GM18505 (cell line): Measurements from ENCODE around the gene MAPK4.

Source experiments
- ATAC-seq: cut with Tn5 transposase; IDR thresholded peaks from one replicate; pipeline ENCODE4 v1.9.1; 2021; ENCODE audit not compliant: unreplicated experiment
- POLR2A ChIP-seq: IDR thresholded peaks from 4 replicates; pipeline ENCODE4 v1.6.1; 2011; ENCODE audit warnings: borderline replicate concordance; ENCODE audit not compliant: insufficient read depth, insufficient read length; ENCODE audit errors: extremely low read depth

MAPK4 gene

DNA sequence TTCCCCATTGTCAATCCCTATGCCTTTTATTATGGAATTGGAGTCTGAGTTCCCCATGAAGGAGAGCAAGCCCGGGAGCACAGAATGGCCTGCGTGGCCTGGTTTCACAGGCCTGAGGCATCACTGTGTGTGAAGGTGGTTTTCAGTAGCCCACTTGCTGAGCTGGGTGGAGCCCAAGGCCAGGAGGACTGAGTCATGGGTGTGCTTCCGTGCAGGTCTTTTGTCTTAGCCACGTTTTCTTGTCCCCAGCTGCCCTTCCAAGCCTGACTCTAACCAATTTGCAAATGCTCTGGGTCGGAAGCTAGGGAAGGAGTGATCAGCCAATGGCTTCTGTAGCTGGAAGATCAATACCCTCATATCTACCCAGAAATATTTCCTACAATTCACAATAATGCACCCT lies 119.2 kb downstream of the MAPK4 start:
- ATAC-seq = no peak
- TF ChIP-seq POLR2A = no peak

DNA sequence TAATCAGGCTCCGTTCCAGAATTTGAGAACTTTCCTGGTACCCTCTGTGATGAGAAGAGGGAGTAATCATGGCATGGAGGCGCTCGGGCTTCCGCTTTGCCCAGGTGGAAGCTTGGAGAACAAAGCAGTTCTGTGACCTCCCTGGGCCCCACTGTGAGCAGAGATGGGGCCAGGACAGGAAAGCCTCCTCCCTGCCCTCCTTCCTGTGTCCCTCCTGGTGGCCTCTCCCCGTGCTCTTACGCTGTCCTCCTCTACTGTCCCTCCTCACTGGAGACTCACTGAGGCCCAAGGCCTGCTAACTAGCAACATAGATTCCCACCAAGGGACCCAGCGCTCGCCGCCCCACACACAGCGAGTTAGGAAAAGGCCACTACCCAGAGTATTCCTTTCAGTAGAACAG lies 119.8 kb downstream of the MAPK4 start:
- no peak for ATAC-seq
- no peak for TF ChIP-seq POLR2A

DNA sequence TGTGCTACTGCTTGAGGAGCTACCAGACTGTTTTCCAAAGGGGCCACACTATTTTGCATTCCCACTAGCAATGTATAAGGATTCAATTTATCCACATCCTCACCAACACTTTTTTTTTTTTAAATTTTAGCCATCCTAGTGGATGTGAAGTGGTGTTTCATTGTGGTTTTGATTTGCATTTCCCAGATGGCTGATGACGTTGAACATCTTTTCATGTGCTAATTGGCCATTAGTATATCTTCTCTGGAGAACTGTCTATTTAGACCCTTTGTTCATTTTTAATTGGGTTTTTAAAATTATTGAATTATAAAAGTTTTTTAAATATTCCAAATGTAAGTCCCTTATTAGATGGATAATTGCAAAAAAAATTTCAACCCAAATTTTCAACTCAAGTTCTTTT lies 121.1 kb downstream of the MAPK4 start:
- ATAC-seq = no peak
- TF ChIP-seq POLR2A = no peak

DNA sequence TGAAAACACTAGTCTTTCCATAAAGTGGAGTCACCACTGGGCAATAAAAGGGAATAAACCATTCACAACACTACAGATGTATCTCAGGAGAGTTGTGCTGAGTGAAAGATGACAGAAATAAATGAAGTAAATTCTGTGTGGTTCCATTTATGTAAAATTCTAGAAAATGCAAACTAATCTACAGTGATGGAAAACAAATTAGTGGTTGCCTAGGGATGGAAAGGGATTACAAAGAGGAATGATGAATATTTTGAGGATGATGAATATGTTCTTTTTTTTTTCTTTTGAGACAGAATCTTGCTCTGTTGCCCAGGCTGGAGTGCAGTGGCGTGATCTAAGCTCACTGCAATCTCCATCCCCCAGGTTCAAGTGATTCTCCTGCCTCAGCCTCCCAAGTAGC lies 123.0 kb downstream of the MAPK4 start:
- TF ChIP-seq POLR2A = no peak
- no peak for ATAC-seq

DNA sequence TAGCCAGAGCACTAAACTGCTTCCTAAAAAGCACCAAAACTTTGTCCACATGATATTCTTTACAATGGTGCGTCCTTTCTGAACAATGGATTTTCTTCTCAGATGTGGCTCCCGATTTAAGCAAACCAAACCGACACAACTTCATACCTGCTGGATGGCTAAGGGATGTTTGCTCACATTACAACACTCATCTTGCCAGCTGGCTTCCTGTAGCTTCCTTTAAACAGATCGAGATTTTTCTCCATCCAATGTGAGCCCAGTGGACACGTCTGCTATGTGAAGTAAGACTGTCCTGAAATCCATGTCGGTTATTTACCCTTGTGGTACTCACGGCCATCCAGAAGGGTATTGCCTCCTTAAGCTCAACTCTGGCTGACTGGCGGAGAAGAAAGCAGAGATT lies 126.5 kb downstream of the MAPK4 start:
- no peak for ATAC-seq
- TF ChIP-seq POLR2A = no peak

DNA sequence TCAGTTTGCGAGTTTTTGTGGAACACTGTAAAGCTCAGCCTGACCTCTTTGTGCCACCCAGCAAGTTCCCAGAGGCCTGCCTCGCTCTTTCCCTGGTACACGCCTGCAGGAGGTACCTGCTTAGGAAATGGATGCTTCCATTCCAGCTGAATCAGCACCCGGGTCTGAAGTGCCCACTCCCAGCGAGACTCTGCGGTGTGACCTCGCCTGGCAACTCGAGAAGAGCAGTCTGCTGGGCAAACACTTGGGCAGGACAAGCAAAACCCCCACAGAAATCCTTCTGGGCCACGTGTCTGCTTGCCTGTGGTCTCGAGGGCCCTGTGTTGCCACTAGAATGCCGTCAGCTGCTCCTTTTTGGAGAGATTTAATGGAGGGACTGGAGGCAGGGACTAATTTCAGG lies 127.6 kb downstream of the MAPK4 start:
- no peak for TF ChIP-seq POLR2A

DNA sequence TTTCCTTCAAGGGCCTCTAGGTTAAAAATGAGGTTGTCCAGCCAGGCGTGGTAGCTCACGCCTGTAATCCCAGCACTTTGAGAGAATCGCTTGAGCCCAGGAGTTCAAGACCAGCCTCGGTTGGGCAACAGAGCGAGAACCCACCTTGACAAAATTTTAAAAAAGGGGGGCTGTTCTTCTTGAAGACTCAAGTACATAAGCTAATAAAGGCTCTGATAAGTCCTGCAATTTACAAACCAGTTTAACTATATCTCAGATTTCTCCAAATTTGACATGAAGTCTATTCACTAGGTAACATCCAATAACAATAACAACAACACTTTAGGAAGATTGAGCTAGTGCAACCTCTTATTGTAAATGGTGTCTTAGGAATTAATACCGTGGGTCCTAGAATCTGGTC lies 129.7 kb downstream of the MAPK4 start:
- no peak for TF ChIP-seq POLR2A
- ATAC-seq = no peak

More for the DNA sequence above, 127.6 kb downstream of the MAPK4 start:
- ATAC-seq = no peak

DNA sequence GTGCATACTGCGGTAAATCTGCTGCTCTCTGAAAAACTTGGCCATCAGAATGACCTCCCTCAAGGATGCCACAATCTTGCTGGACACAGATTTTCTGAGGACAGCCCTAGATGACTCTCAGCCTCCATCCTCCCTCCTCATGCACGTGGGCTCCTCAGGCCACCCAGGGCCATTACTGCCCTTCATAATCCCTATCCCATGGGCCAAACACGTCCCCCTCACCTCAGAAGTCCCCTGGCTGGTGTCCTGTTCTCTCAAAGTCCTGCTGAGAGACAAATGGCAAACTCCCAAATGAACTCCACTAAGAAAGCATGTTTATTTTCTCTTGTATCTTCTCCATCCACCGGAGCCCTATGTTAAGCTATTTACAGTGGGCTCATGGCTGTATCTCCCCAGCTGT lies 134.3 kb downstream of the MAPK4 start:
- no peak for TF ChIP-seq POLR2A
- ATAC-seq = no peak

DNA sequence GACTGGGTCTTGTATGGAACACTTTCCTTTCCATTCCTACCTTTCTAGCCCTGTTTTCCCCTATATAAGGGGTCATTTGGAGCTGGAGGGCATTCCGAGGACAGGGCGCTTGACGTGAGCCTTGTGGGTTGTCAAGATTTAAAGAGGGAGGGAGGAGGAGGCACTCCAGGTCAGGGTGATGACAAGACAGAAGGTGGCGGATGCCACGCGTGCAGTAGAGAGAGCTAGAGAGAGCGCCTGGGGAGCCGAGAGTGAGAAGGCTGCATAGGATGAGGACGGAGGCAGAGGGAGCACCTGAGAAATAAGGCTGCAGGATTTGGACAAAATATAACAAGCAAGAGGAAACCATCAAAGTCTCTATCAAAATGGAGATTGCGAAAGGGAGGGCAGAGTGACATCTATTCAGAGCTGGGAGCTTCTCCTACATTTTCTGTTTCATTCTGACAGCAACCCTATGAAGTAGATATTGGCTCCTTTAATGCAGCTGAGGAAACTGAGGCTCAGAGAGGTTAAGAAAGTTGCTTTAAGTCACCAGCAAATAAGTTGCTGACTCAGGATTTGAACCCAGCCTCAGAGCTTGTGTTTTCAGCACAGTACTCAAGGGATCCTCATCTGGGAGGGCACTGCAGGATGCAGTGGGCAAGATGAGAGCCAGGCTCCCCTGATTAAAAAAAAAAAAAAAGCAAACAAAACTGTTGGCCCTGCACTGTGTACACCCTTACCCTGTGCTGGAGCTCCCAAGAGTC lies 135.7 kb downstream of the MAPK4 start:
- ATAC-seq = no peak
- no peak for TF ChIP-seq POLR2A

DNA sequence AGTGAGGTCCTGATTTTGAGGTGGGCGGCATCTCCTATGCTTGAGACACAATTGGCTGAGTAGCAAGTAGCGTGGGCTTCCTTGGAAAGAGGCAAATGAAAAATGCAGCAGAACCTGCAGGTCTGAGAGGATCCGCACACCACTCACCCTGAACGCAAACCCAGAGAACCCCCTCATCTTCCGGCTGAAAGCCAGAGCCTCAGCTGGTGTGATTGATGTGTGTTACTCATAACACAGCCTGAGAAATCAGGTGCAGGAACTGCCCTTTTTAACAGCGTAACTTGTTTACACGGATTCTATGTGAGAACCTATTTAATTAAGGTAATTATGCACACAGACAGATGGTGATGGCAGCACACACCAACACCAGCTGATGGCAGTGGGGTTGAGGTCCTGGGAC lies 136.5 kb downstream of the MAPK4 start:
- TF ChIP-seq POLR2A = no peak
- no peak for ATAC-seq

DNA sequence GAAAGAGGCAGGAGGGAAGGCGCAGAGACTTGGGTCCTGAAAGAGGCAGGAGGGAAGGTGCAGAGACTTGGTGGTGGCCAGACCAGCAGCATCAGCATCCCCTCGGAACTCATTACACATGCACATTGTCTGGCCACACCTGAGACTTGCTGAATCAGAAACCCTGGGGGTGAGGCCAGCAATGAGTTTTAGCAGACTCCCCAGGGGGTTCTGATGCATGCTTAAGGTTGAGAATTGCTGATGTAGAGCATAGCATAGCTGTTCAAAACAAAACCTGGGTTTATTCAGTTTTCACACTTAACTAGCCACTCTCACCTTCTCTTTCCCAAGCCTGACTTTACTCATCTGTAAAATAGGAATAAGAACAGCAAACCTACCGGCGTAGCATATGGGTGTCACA lies 137.0 kb downstream of the MAPK4 start:
- TF ChIP-seq POLR2A = no peak
- no peak for ATAC-seq

DNA sequence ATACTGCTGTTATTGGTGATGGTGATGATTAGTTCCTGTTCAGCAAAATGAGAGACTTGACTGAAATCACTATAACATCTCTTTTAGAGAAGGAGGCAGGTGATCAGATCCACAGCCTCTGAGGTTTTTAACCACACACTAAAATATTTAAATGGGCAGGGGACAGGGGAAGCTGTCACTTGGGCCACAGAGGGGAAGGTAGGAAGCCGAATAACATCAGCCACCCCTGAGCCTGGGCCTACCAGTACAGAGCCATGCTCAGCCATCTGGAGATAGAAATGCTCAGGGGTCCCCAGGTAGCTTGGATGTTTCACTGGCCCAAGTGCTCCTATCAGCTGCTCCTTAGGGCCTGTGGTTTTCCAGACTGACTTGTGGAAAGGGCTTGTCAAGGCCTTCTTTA lies 137.6 kb downstream of the MAPK4 start:
- no peak for ATAC-seq
- no peak for TF ChIP-seq POLR2A

DNA sequence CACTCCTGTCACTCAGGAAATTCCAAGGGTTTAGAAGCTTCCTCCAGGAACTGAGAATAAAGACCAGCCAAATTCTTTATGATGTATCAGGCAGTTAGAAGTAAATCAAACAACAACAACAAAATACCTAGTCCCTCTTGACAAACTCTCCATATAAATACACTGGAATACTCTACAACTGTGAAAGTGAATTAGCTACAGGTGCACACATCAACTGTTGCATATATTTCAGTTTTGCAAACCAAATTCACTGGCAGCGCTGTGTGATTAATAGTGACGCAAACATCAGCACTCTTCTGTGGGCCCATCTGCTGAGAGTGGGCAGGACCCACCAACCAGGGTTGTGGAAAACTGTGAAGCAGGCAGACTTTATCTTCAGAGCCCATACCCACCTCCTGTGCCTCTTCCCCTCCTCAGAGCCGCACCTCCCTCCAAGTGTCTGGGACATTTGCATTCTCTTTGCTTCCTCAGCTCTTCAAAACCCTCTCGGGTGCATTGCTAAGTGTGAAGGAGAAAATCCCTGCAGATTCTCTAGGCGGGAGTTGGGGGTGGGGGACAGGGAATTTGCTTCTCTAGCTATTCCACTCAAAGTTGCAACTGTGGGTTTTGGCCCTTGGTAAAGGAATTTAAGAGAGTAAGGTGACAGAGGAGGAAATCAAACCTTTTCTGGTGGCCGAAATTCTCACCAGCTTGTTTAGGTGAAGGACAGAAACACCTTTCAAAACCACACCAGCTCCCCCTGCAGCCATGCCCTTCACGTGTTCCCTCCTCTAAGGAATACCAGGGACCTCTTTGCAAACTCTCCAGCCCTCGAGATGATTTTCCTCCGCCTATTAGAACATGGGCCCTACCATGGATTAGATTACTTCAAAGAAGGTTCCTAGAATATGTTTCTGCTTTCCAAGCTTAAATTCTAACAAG lies 140.6 kb downstream of the MAPK4 start:
- no peak for ATAC-seq
- TF ChIP-seq POLR2A = no peak
